ENCODE results near the gene NMNAT3. TPM values are rescaled to one million over a fixed set of nuclear protein-coding genes. Genes with fewer than 3 reads are reported as not detected.
"Not testable (repeated sequence)": the region's sequence is repeated elsewhere in the genome, so short reads cannot be mapped to it uniquely, and the experiment has no call there.

Gene NMNAT3
- total RNA-seq, 1 donor from 2014 or later = 4.6 TPM

- no peak for DNase-seq (ENCODE audit: low spot score)
These were observed 39.3 kb downstream of the NMNAT3 start for GRCh38 chr3:139638518-139638917.

GRCh38 chr3:139636511-139636910 is 41.3 kb downstream of the NMNAT3 start:
- no peak for DNase-seq (ENCODE audit: low spot score)

GRCh38 chr3:139634111-139634635 is 43.6 kb downstream of the NMNAT3 start:
- DNase-seq (ENCODE audit: low spot score) = no peak

GRCh38 chr3:139633511-139633910 is 44.3 kb downstream of the NMNAT3 start:
- DNase-seq (ENCODE audit: low spot score) = no peak

- DNase-seq (ENCODE audit: low spot score) = no peak
These were observed 47.2 kb downstream of the NMNAT3 start for GRCh38 chr3:139630542-139630941.

- no peak for DNase-seq (ENCODE audit: low spot score)
These were observed 48.7 kb downstream of the NMNAT3 start for GRCh38 chr3:139629033-139629432.

GRCh38 chr3:139627759-139628158 is 50.0 kb downstream of the NMNAT3 start:
- no peak for DNase-seq (ENCODE audit: low spot score)

- DNase-seq (ENCODE audit: low spot score) = no peak
These were observed 57.3 kb downstream of the NMNAT3 start for GRCh38 chr3:139620438-139620837.

- DNase-seq (ENCODE audit: low spot score) = no peak
These were observed 58.3 kb downstream of the NMNAT3 start for GRCh38 chr3:139619484-139619883.

- no peak for DNase-seq (ENCODE audit: low spot score)
These were observed 60.0 kb downstream of the NMNAT3 start for GRCh38 chr3:139617672-139618268.

GRCh38 chr3:139611528-139611927 is 66.2 kb downstream of the NMNAT3 start:
- no peak for DNase-seq (ENCODE audit: low spot score)

- no peak for DNase-seq (ENCODE audit: low spot score)
These were observed 66.9 kb downstream of the NMNAT3 start for GRCh38 chr3:139610886-139611285.

- no peak for DNase-seq (ENCODE audit: low spot score)
These were observed 68.8 kb downstream of the NMNAT3 start for GRCh38 chr3:139608924-139609323.

GRCh38 chr3:139608108-139608380 is 69.7 kb downstream of the NMNAT3 start:
- DNase-seq (ENCODE audit: low spot score) = no peak

GRCh38 chr3:139607257-139608107 is 70.3 kb downstream of the NMNAT3 start:
- no peak for DNase-seq (ENCODE audit: low spot score)

GRCh38 chr3:139602003-139602402 is 75.8 kb downstream of the NMNAT3 start:
- no peak for DNase-seq (ENCODE audit: low spot score)

GRCh38 chr3:139601191-139601961 is 76.4 kb downstream of the NMNAT3 start:
- DNase-seq (ENCODE audit: low spot score) = no peak

GRCh38 chr3:139597947-139598346 is 79.8 kb downstream of the NMNAT3 start:
- DNase-seq (ENCODE audit: low spot score) = no peak

GRCh38 chr3:139591186-139591585 is 86.6 kb downstream of the NMNAT3 start:
- not testable (repeated sequence) for DNase-seq (ENCODE audit: low spot score)

- no peak for DNase-seq (ENCODE audit: low spot score)
These were observed 89.3 kb downstream of the NMNAT3 start for GRCh38 chr3:139588450-139588849.

GRCh38 chr3:139587797-139588196 is 90.0 kb downstream of the NMNAT3 start:
- no peak for DNase-seq (ENCODE audit: low spot score)

GRCh38 chr3:139586420-139587017 is 91.3 kb downstream of the NMNAT3 start:
- no peak for DNase-seq (ENCODE audit: low spot score)

All from mesenteric fat pad (tissue), 1 donor.